Renal cortex interstitium (tissue), 11 donors: ENCODE results near the gene KCNMA1. TPM values are rescaled to one million over a fixed set of nuclear protein-coding genes. Genes with fewer than 3 reads are reported as not detected.

ENCODE experiments used
- DNase-seq, 11 donors: peaks; one replicate each; pipeline ENCODE4 v3.0.0-alpha.2; 2013; ENCODE audit warnings: low read depth in 9 of 11, low spot score in 4 of 11; ENCODE audit errors: extremely low read depth in 1 of 11
- polyA plus RNA-seq, 3 donors: library from polyadenylated mRNA; unstranded; fragments of 120-200 nt; gene quantifications; one replicate each; pipeline ENCODE4 v1.2.1, GENCODE V29; 2013; ENCODE audit not compliant: insufficient read length in 3 of 3

Gene KCNMA1
- polyA plus RNA-seq, 3 donors = 3.3 to 3.7 (median 3.3) TPM

DNA sequence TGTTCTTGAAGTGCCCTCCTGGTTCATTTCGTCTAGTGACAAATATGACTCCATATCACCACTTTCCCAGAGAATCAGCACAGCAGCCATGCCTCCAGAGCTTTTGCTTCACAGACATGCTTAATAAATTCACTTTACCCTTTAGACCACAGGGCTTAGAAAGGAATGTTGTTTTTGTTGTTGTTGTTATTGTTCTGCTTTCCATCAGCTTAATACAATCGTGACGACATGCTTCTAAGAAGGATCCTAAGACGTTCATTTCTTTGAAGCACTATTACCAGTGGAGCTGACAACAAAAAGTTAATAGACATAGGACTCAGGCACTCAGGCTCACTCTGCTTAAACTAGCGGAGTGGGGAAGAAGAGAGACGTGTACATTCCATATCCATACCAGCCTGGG, 418.6 kb downstream of the KCNMA1 start:
- DNase-seq = no peak

DNA sequence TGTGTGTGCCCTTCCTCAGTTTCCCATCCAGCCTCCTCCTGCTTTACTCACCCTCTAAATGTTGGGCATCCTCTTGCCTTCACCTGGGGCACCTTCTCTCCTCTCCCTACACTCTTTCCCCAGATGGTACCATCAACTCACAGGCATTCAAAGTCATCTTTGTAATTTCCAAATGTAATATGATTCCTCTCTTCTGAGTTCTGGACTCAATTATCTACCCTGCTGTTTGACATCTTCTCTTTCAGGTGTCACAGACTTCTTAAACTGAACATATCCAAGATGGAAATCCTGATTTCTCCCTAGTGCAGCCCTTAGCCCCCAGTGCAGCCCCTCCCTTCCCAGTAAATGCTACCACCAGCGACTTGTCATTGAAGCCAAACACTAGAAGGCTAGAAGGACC, 422.8 kb downstream of the KCNMA1 start:
- no peak for DNase-seq

DNA sequence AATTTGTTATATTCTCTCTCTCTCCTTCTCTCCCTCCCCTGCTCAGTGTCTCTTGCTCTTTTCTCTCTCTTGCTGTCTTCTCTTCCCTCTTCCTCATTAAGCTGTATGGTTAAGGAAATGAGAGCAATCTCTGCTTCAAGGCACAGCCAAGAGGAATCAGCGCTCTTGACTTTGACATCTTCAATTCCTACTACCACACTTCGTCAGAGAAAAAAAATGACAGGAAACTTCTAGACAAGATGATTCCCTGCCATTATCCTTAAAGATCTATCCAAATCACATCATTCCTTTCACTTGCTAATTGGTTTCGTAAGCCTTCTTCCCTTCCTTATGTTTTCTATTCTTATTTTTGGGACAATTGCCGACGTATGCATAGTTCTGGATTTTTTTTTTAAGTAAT, 425.0 kb downstream of the KCNMA1 start:
- no peak for DNase-seq

DNA sequence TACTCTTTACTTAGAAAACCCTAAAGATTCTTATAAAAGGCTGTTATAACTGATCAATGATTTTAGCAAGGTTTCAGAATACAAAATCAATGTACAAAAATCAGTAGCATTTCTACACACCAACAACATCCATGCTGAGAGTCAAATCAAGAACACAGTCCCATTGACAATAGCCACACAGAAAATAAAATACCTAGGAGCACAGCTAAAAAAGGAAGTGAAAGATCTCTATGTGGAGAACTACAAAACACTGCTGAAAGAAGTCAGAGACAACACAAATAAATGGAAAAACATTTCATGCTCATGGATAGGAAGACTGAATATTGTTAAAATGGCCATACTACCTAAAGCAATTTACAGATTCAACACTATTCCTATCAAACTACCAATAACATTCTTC, 427.0 kb downstream of the KCNMA1 start:
- no peak for DNase-seq

DNA sequence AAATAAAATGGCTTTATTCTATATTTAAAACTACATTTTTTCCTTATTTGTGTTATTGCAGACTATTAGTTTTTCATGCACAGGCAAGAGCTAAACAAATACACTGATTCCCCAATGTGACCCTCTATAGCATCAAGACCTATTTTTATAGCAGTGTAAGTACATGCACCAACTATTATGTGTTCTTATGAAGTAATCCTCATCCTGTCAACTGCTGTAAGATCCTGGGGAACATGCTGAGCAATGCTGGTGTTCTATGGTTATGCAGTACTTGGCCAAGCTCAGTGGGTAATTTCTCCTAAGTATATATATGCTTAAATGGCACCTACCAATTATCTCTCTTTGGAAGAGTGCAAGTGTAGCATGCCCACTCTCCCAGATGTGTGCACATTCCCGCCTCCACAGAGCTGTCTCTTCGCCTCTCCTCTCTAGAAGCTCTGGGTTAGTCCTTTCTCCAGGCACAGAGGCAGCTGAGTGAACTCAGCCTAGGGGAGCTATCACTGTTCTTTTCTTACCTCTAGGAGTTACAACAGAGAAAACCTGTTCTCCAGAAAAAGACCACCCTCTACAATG, 428.8 kb downstream of the KCNMA1 start:
- no peak for DNase-seq

DNA sequence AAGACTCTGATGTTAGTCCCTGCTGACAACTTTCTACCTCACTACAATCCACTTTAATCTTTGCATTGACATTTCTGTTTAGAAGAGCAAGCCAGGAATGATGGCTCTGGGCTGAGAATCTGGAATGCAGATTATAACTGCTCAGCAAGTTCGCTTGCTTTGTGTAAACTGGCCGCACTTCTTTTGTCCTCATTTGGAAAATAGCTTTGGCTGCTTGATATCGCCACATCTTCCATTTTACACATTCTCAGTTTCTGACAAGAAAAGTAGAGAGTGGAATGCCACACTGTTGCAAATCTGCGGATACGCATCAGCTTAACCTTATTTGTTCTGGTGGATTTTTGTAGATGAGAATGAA, 429.8 kb downstream of the KCNMA1 start:
- DNase-seq = no peak

DNA sequence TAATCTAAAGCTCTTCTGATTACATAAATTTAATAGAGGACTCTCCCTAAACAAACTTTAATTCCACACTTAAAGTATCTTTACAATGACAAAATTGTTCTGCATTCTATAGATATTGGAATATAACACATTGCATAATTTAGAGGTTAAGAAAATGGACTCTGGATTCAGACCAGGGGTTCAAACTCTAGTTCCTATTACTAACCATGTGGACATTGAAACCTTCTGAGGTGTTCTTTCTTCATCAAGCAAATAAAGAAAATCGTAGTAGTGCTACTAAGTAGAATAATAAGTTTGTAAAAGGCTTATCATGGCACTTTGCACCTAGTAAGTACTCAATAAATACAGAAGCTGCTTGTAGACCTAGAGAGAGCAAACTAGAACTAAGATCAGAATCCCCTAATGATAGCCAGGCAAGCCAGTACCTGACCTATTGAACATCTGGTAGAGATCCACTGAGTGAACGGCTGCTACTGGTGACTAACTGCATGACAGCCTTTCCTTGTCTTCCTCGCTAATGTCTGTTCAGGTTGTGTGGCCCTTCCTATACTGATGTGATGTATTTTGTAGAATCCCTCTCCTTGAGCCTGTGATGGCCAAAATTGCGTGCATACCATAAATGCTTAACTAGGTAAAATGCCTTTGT, 430.3 kb downstream of the KCNMA1 start:
- no peak for DNase-seq

DNA sequence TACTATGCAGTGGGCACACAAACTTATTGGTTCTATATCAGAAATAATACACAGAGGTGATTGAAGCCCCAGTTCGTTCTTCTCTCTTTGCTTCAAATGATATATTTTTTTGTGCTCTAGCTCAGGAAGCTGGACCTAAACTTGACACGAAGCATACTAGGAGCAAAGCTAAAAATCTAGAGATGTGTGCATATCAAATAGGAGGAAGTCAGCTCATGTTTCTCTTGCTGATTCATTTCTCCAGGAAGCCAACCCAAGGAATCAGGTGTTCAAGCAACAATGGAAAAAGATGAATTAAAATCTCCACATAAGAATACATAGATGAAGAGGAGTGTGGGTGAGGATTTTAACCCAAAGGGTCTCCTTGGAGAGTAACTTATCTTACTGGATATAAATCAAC, 432.5 kb downstream of the KCNMA1 start:
- DNase-seq = no peak

DNA sequence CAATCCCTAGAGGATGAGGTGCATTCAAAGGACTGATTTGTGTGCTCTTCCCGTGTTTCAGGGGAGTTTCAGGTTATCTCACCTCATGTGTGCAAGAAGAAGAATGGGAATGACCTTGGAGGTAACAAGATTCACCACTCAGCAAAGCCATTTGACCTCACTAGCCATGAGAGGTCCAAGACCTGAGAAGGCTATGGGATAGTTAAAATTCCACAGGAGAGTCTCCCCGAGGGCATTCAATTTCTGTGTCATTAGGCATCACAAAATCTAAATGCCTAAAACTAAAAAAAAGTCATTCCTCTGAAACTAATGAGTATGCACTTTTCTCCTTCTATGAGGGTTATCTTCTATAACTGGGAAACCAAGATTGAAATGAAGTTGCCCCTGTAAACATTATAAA, 433.4 kb downstream of the KCNMA1 start:
- DNase-seq = no peak

DNA sequence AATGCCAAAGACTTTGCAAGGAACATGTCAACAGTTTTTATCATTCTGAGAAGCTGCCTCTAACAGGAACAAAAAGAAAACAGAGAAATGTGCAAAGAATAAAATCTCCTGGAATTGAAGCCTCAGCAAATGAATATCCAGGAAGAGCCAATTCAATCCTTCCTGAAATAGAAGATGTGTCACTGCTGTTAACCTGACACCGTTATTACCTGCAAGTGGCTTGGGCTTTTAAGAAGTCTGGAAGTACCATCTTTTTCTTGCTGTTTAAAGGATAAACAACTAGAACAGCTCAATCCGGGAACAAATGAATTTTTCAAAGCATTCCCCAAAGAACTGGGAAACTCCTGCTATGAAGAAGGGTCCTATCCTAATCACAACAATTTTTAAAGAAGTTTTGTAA, 434.8 kb downstream of the KCNMA1 start:
- no peak for DNase-seq

DNA sequence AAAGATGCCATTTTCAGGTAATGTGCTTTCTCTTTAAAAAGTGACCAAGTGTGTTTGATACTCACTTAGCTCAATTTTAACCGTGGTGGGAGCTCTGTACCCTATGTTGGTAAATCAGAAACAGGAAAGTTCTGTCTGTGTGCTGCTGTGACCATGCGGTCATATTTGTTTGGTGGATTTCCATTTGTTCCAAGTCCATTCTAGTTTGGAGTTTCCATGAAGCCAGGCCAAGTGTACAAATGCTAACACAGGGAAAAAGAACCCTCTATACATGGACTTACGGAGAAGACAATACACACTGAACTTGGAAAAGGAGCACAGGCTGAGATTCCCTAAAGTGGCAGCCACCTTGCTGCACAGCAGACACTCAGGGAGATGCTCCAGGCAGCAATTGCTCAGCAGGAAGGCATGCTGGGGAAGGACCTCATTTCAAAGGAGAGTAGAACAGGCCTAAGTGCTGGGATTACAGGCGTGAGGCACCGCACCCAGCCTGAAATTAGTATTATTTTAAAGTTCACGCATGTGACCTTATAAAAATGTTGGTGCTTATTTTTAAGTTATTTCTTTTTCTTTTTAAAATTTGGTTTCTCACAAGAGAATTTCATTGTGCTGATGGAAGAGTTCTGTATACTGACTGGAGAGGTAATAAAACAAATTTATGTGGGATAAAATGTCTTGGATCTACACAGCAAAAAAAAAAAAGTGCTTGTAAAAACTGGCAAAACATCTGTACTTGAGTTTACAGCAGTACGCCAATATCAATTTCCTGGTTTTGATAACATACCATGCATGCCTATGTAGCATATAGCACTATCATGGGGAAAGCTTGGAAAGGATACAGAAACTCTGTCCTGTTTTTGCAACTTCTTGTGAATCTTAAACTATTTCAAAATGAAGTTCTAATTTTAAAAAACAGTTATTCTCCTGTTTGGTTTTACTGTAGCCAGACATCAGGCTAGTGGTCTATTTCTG, 436.2 kb downstream of the KCNMA1 start:
- peak in 4 of 11 donors; percentile 5 to 19 (median 12) for DNase-seq

DNA sequence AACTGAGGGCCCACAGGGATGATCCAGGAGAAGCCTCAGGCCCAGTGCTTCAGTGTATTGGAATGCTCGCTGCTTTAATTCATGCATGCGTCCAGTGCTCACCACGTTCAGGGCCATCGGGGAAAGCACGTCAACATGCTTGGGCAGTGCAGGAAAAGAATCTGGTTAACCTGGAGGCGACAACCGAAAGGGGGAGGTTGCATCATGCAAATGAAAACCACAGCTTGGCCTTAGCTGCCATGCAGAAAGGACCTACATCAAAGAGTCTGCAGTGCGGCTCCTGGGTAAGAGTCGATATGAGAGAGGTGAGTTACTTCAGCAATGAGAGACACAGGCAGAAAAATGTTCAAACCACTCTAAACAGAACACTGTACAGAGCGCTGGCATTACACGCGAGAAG, 440.1 kb downstream of the KCNMA1 start:
- no peak for DNase-seq

DNA sequence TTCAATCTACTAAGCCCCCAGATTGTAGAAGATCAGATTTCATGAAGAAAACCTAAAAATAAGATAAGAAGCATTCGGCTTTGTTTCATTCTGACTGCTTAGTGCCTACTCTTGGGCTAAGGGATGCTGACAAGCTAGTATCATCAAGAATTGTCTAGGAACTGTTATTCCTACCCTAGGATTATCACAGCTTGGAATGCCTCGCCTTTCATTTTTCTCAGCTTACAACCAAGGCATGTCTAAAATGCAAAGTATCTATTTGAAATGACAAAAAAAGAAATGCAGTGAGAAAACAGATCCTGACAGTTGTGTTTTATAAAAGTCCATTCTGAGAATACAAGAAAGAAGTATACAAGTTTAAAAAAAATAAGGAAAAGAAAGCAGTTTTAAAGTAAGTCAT, 441.0 kb downstream of the KCNMA1 start:
- no peak for DNase-seq

DNA sequence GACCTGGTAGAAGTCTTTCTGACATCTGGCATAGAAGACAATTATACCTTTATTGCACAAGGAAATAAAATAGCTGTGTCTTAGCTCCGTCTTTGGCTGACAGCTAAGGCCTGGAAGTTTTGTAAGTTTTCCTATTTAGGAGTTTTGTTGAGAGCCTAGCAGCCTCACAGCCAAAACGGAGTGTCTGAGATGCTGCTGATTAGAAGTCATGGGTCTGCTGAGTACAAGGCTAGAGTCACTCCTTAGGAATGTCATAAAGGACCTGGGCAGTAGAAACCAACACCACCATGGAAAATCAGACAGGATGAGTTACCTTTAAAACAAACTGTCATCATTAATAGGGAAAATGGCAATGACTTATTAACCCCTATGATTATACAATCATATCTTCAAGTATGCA, 442.5 kb downstream of the KCNMA1 start:
- no peak for DNase-seq

DNA sequence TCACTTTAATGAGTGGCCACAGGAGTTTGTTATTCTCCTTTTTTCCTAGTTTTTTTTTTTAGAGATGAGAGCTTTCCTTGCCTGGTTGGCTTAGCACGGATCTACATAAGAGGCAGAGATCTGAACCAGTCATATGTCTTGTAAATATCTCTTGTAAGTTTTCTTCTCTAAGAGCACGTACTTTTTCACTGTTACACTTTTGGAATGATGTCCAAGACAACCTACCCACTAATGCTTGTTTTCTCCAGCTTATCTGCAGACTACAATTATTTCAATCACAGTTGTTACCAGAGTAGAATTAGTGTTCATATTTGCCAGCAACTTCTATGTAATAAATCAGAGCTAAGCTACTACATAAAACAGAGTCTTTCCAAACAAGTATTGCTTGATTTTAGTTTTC, 444.6 kb downstream of the KCNMA1 start:
- DNase-seq = no peak

DNA sequence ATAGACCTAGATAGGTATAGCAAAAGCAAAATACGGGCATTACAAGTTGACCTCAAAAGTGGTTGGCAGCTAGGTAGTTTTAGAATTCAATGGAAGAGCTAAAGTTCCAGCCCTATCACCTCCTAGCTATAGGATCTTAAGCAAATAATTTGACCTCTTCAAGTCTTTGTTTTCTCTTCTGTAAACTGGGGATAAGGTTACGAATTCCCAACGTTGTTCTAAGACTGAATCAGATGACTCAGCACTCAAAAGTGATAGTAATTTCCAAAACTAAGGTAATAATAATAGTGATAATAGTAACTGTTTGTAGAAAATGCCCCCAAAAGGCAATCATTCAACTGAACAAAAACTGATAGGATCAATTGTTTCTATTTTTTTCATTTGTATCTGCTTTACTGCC, 445.2 kb downstream of the KCNMA1 start:
- DNase-seq = no peak

DNA sequence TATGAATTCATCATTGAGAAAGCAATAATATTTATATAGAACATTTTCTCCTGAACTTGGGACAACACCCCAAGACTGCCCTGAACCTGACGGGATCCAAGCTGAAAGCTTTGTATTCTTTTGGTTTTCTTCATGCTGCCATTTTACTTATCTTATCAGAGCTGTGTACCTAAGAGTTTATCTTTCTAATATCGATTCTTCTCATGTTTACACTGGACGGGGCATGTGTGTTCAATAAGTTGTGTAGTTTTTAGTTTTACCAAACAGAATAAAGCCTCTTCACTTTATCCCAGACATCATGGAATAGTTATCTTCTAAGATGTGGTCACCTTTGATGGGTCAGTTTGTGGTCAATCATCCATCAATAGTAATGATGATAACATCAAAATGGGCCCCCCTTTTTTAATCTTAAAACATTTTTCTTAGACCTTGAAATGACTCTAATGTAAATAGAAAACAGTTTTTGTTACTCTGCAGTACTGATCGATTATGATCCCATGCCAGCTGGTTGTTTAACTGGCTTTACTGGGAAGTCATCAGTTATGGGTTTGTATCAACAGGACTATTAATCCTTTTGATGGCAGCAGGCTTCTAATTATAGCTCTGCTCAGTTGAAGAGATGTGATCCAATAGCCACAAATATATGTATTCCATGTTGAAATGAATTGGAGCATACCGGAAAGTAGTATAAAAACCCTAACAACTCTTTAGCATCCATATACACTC, 446.1 kb downstream of the KCNMA1 start:
- DNase-seq = no peak

DNA sequence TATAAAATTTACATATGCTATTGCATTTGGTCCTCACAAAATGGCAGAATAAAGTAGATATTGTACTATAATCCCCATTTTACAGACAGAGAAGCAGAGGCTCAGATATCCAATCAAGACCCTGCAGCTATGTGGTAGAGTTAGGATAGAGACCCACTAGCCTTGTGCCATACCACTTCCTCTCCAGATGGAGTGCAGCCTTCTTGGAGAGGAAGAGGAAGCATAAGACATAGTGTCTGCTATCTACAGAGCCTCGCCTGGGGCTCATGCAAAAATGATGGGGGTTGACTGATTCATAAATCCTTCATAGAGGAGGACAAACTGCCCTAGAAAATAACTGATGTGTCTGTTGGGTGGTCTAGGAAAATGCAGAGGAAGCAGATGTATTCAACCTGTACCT, 447.3 kb downstream of the KCNMA1 start:
- DNase-seq = no peak

DNA sequence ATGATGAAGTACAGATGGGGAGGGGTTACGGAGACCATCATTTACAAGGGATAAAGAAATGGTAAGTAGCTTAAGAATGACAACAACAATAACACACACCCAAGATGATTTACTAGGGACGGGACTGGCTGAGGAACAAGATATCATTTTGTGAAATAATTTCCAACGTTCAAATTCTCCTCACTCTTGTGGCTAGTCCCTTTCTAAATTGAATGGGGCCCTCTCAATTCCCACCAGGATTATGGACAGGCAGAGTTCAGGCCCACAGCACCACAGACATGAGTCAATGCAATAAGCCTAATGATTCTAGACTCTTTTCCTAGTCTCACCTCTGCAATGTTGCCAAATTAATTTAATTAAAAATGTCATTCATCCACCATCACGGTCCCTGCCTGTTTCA, 448.1 kb downstream of the KCNMA1 start:
- DNase-seq = no peak

DNA sequence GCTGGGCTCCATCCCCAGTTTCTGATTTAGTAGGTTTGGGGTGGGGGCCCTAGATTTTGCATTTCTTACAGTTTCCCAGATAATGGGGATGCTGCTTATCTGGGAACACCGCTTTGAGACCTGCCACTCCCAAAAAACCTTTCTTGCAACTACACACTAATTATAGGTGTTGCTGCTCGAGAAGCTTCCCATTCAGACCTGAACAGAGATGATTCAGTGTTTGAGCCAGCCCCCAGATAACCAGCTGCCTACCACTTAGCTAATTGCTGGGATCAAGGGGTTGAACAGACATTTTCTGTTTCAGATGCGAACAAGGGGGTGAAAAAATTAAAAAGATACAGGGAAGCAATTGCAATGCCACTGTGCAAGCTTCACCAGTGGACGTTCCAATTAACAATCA, 448.5 kb downstream of the KCNMA1 start:
- no peak for DNase-seq
